Neural crest cell (in vitro differentiated cells): ENCODE data around the gene KRT85. TPM values are rescaled to one million over a fixed set of nuclear protein-coding genes. Genes with fewer than 3 reads are reported as not detected.
"Not testable (repeated sequence)": the region's sequence is repeated elsewhere in the genome, so short reads cannot be mapped to it uniquely, and the experiment has no call there.

ENCODE experiments used
- DNase-seq: peaks from one replicate; pipeline ENCODE4 v3.0.0; 2021; ENCODE audit warnings: low read depth, mixed read lengths, low spot score
- H3K27ac Mint-ChIP-seq: one replicate; pipeline ENCODE4 v1.8.0; 2021; ENCODE audit warnings: mild to moderate bottlenecking, mixed read lengths; ENCODE audit not compliant: unreplicated experiment
- H3K27me3 Mint-ChIP-seq: 2 replicates; pipeline ENCODE4 v1.8.0; 2021; ENCODE audit warnings: low read depth, mild to moderate bottlenecking, mixed read lengths
- H3K36me3 Mint-ChIP-seq: 2 replicates; pipeline ENCODE4 v1.8.0; 2021; ENCODE audit warnings: low read depth, mild to moderate bottlenecking, mixed read lengths
- H3K4me1 Mint-ChIP-seq: 2 replicates; pipeline ENCODE4 v1.8.0; 2021; ENCODE audit warnings: mixed read lengths
- H3K4me3 Mint-ChIP-seq: one replicate; pipeline ENCODE4 v1.8.0; 2021; ENCODE audit warnings: mild to moderate bottlenecking, mixed read lengths
- H3K9me3 Mint-ChIP-seq: 2 replicates; pipeline ENCODE4 v1.8.0; 2021; ENCODE audit warnings: mixed read lengths
- CTCF ChIP-seq: fragments of 200-600 bp; sonication (generic); conservative IDR thresholded peaks from 2 replicates; pipeline ENCODE4 v1.5.0; 2021; ENCODE audit warnings: antibody characterized with exemption, mild to moderate bottlenecking
- total RNA-seq: library from RNA; stranded (reverse); gene quantifications from 2 replicates; pipeline ENCODE4 v1.2.1, GENCODE V29; 2021

Gene KRT85
- total RNA-seq, 1 donor from 2014 or later: not detected

DNA sequence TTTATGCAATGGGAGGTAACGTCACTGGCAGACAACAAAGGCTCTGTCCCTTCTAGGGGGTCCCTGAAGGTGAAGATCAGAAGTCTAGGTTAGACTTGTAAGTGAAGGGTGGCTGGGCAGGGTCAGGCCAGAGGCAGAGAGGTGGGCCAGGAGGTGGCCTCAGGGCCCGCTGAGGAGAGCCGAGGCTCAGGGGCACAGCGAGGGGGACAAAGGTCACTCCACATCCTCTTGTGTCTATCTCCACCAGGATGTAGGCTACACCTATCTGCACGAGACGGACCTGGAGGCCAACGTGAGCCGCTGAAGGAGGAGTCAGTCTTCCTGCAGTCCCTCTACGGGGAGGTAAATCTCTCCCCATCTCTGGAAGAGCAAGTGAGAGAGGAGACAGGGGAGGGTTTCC is 20.3 kb downstream of the KRT85 start:
- Mint-ChIP-seq H3K4me1 (no peaks in the 10 kb centered on the region), H3K36me3 (no peaks in the 10 kb centered on the region), H3K4me3 (no peak overlapping the region), H3K9me3 (no peaks in the 10 kb centered on the region), H3K27ac (peak overlapping the region; percentile 43), H3K27me3 (peaks cover 17% of the 10 kb centered on the region)
- DNase-seq: no peak
- no peak for TF ChIP-seq CTCF

DNA sequence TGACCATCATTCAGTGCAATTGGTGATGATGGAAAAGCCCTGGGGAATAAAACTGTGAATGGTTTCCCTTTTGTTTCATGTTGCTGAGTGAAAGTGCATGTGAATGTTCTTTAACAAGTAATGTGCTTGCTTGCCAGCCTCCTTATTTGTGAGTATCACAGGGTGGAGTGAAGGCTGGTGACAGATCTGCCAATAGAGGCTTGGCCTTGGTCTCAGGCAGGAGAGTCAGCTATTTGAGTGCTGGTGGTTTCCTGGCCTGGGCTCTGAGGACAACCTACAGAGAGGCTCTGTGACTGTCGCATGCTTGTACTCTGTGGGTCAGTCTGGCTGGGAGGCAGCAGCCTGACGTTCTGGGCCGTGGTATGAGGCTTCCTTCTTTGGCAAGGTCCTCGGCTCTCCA is 20.7 kb downstream of the KRT85 start:
- no peak for DNase-seq
- H3K36me3 Mint-ChIP-seq: no peaks in the 10 kb centered on the region
- H3K27me3 Mint-ChIP-seq: peaks cover 14% of the 10 kb centered on the region
- no peak for TF ChIP-seq CTCF
- peak overlapping the region; percentile 43 for H3K27ac Mint-ChIP-seq
- H3K4me3 Mint-ChIP-seq: no peak overlapping the region
- no peaks in the 10 kb centered on the region for H3K9me3 Mint-ChIP-seq
- no peaks in the 10 kb centered on the region for H3K4me1 Mint-ChIP-seq

- not testable (repeated sequence) for H3K27ac Mint-ChIP-seq, H3K36me3 Mint-ChIP-seq, H3K9me3 Mint-ChIP-seq, H3K4me3 Mint-ChIP-seq, H3K4me1 Mint-ChIP-seq, DNase-seq
- H3K27me3 Mint-ChIP-seq: peaks cover 11% of the 10 kb centered on the region
These were observed 22.2 kb downstream of the KRT85 start for GRCh38 chr12:52345041-52345440.

GRCh38 chr12:52344111-52344510 is 23.2 kb downstream of the KRT85 start:
- Mint-ChIP-seq H3K27ac (no peak overlapping the region), H3K4me3 (no peak overlapping the region), H3K36me3 (no peaks in the 10 kb centered on the region), H3K4me1 (no peaks in the 10 kb centered on the region), H3K9me3 (no peaks in the 10 kb centered on the region), H3K27me3 (peaks cover 9% of the 10 kb centered on the region)
- no peak for TF ChIP-seq CTCF
- no peak for DNase-seq

- no peak for TF ChIP-seq CTCF
- Mint-ChIP-seq H3K27me3 (peaks cover 5% of the 10 kb centered on the region), H3K9me3 (no peaks in the 10 kb centered on the region), H3K4me3 (no peak overlapping the region), H3K36me3 (no peaks in the 10 kb centered on the region), H3K27ac (no peak overlapping the region), H3K4me1 (no peaks in the 10 kb centered on the region)
- DNase-seq: no peak
These were observed 23.7 kb downstream of the KRT85 start for GRCh38 chr12:52343550-52343949.

GRCh38 chr12:52342781-52343490 is 24.3 kb downstream of the KRT85 start:
- no peaks in the 10 kb centered on the region for H3K4me1 Mint-ChIP-seq
- peaks cover 2% of the 10 kb centered on the region for H3K27me3 Mint-ChIP-seq
- no peak overlapping the region for H3K27ac Mint-ChIP-seq
- no peaks in the 10 kb centered on the region for H3K9me3 Mint-ChIP-seq
- H3K4me3 Mint-ChIP-seq: no peak overlapping the region
- DNase-seq: no peak
- no peak for TF ChIP-seq CTCF
- no peaks in the 10 kb centered on the region for H3K36me3 Mint-ChIP-seq
